CD4-positive, alpha-beta T cell treated with Interleukin-12 subunit alpha and Interleukin-12 subunit beta, for 1 hour (primary cell): ENCODE results near the gene NFIX.

Source experiments
- DNase-seq: peaks from one replicate; pipeline ENCODE4 v3.0.0-alpha.2; 2020

The NFIX gene

DNA sequence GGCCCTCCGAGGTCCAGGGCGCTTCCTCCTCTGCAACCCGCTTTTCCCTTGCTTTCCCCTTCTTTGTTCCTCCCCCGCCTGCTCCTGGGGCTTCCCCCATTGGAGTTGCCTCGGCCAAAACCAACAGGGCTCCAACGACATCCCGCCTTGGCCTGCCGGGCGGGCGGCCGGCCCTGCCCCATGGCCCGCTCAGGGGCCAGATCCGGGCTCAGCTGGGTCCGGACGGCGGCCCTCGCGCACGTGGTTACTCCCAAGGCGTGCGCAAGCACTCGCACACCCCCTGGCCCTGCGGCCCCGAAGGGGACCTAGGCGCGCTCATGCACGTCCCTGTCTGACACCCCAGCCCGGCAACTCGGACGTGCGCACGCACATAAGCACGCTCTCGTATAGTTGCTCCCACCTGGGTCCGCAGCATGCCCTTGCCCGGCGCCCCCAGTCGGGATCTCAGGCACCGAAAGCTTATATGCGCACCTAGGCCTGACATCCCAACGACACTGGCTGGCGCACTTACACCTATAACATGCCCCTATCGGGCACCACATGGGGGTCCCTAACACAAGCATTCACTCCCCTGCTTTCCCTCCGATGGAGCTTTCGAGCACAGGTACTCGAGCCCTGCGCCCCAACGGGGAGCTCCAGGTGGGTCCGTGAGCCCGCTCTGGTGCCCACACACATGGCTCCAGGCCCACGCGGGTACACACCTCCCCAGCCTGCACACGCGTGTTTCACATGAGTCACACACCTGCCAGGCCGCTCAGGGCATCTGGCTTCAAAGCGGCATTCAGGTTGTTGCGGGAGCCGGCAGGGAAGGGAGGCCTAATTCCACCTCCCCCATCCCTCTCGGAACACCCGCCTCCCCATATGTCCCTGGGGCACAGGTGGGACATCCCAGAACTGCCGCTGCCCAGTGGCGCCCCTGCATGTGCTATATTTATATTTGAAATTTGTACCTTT lies 15.0 kb downstream of the NFIX start:
- no peak for DNase-seq

GRCh38 chr19:13010992-13011652 lies 15.8 kb downstream of the NFIX start:
- DNase-seq = no peak

GRCh38 chr19:13011653-13012389 lies 16.5 kb downstream of the NFIX start:
- DNase-seq = no peak

GRCh38 chr19:13012390-13012689 lies 17.1 kb downstream of the NFIX start:
- DNase-seq = no peak

DNA sequence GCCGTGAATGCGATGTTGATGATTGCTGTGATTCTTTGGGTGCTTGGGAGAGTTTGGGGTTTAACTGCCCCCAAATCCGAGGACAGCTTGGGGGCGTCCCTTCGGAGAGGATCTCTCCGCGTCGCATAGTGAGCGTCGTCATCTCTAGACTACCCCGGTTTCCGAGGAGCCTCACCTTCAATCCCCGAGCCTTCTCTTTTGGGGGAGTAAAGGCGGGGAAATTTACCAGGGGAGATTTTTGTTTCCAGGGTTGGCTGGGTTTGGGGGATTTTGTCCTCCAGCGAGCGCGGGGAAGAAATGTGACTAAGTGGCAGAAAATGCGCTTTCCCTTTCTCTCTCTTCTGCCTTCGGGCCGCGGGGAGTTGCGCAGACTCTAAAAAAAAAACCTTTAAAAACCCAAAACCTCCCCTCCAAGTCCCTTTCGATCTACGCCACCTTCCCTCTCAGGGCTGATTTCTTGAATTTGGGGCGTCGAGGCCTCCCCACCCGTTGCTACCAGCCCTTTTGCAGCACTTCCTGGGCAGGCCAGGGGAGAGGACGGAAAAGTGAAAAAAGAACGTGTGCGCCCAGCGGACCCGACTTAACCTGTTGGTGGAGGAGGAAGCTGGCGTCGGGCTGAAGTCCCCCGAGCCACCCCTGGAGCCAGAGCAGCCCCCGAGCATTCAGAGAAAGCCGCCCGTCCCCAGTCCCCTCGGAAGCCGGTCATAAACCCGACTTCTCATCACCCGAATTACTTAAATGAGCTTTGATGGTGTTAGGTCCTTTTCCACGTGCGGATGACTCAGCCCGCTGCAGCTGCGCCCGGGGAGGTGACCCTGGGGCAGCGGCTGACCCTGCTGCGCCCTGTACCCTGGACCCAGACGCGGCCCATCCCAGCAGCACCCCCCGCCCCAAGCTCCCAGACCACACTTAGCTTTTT lies 17.7 kb downstream of the NFIX start:
- DNase-seq = peak; percentile 21

- no peak for DNase-seq
Observed at GRCh38 chr19:13013649-13014048, 18.4 kb downstream of the NFIX start.

- DNase-seq = no peak
Observed at GRCh38 chr19:13014101-13014920, 19.0 kb downstream of the NFIX start.

DNA sequence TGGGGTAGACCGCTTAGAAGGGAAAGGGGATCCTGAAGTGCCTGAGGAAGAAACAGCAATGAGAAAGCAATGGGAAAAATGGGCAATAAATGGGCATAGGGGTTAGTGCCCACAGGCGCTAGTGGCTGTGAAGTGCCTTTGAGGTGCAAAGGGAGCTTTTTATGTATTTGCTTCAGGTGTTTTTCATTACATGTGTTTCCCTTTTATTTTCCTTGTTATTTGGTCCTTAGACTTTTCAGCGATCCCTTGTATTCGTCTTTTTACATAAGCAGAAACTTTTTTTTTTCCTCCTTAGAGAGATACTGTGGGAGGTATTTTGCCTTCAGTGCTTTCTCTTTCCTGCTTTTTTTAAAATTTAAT lies 19.6 kb downstream of the NFIX start:
- DNase-seq = no peak

DNA sequence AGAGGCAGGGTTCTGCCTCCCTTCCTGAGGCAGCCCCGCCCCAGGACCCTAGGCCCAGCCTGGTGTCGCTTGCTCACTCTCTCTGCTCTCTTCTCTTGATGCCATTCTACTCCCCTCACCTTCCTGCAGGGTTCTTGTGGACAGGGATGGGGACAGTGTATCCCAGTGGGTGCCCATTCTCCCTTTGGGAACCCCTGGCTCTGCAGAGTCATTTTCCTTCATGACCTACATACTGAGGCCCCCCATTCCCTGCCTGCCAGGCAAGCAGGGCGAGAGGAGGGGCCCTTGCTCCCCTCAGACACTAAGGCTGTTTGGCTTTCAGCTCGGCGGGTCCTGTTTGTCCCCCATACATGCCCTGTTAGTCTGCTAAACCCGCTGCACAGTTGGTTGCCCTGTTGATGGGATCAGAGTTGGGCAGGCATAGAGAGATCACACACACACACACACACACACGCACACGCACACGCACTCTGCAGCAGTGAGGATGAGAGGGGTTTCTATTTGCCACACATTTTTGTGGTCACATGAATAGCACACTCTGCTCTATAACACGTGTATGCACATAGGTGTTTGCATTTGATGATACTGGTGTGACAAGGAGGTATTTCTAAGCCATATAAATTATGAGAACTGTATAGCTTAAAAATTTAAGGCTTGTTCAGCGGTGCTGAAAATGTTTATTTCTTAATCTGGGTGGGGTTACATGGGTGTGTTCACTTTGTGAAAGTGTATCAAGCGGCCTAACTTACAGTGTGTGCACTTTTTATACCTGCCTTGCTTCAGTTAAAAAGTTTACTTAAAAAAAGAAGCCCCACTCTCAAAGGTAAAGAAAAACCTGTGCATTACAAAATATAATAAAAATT lies 20.3 kb downstream of the NFIX start:
- no peak for DNase-seq

DNA sequence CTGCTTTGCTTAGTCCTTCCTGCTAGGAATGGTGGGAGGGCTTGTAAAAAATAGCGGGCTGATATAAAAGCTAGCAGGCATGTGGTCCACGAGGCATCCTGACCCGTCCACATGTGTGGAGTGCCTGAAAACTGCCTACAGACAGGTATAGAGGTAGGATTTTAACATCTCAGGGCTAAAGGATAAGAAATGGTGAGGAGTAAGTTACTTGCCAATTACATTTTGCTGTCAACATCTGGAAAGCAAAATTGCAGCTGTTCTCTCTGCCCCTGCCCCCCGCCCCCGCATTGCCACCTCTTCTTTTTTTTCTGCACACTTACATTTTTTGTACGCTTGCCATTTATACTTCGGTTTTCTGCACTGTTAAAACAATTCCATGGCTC lies 21.0 kb downstream of the NFIX start:
- DNase-seq = no peak

DNA sequence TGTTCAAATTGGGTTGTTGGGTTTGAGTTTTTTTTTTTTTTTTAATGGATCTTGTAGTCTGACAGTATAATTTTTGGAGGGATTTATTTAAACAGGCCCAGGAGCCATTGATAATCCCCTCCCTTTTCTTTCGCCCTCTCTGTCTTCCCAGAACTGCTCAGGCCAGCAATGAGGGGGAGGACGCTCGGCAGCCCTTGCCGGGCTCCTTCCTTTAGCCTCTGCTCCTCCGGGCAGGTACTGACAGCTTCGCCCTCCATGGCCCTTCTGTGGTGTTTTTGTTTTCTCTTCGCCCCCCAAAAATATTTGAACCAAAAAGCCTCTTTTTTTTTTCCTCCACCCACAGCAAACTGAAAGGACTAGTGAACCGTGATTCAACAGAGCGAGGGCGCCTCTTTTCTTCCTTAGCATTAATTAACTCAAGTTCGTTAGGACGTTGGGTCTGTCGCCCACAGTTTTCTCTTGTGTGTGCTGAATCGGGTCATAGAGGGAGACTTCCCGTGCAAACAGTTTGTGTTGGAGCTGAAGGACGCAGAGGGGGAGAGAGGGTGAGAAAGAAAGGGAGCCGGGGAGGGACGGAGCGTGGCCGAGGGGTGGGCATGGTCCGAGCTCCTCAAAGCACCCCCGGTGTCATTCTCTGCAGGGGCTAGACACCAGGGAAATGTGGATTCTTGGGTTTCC lies 21.5 kb downstream of the NFIX start:
- no peak for DNase-seq

GRCh38 chr19:13017306-13018034 lies 22.2 kb downstream of the NFIX start:
- no peak for DNase-seq

DNA sequence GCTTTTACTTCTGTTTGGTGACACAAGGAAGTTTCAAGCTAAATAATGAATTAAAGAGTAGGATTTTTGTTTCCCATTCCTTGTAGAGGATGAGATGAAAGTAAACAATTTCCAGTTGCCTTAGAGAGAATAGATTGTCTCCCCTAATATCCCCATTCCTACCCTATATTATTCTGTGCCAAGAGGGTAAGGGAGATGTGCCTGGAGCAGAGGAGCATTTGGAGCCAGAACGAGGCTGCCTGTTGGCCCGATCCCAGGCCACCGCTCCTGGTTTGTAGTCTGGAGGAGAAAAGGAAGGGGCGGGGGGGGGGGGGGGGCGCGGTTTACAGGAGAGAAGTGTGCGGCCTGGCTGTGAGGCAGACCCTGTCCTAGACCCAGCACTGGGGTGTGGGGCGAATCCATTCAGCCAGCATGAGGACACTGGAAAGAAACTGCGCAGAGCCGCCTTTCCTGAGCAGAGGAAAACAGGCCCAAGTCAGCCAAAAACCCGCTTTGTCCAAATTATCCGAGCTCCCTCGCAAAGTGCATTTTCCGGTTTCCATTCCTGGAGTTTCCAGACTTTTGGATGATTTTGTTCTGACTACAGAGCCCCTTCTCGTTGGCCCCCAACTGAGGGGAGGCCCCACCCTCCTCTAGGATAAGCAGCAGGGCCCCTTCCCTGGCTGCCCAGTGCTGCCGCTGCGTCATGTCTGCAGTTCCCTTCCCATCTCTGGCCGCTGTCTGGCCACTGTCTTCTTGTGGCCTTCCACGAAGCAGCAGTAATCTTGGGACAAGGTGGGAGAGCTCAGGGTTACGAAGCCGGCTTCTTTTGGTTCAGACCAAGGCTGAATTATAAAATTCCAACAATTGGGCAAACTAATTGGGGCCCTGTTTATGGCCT lies 23.0 kb downstream of the NFIX start:
- no peak for DNase-seq

DNA sequence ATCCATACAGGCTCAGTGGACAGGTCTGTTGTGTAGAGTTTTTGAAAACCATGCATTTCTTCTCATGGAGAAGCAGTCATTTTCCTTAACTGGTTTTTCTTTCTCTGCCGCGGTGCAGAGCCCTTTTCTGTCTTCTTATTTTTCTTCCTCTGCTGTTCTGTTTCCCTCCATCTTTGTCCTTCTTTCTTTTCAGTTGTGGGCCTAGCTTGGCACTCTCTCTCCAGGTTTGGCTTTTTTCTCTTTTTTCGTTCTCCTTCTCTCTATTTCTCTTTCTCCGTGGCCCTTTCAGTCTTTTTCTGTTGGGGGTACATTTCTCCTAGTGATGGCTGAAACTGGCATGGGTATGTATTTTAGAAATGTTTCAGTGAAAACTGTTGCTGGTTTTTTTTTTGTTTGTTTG lies 24.1 kb downstream of the NFIX start:
- no peak for DNase-seq

- no peak for DNase-seq
Observed at GRCh38 chr19:13020002-13020414, 24.7 kb downstream of the NFIX start.

DNA sequence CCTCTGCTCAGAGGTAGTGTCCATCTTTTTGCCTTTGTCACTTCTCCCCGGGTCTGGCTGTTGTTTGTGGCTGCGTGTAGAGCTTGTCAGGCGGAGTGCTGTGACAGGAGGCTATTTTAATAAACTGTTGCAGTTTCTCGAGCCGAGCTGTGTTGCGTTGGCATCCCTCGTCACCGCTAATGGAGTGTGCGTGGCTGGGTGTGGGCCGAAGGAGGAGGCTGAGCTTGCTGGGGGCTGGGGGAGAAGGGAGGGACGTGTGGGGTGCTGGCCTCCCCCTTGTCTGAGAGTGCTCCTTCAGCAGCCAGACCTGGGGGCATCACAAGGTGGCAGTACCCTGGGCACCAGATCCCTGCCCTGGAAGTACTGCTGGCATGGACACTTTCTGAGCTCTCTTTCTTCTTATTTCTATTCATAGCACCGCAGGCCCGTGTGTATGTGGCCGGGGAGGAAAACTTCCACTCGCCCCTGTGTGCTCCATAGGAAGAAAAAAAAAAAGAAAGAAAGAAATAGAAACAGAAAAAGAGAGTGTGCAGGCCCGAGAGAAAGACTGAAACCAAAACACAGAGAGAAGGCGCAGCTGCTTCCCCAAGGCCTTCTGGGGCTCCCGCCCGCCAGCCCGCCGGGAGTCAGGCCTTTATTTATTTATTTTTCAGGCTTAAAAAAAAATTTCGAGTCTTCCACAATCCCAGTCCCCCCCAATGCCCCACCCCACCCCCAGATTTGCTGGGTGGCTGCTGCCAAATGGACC lies 27.0 kb downstream of the NFIX start:
- no peak for DNase-seq

DNA sequence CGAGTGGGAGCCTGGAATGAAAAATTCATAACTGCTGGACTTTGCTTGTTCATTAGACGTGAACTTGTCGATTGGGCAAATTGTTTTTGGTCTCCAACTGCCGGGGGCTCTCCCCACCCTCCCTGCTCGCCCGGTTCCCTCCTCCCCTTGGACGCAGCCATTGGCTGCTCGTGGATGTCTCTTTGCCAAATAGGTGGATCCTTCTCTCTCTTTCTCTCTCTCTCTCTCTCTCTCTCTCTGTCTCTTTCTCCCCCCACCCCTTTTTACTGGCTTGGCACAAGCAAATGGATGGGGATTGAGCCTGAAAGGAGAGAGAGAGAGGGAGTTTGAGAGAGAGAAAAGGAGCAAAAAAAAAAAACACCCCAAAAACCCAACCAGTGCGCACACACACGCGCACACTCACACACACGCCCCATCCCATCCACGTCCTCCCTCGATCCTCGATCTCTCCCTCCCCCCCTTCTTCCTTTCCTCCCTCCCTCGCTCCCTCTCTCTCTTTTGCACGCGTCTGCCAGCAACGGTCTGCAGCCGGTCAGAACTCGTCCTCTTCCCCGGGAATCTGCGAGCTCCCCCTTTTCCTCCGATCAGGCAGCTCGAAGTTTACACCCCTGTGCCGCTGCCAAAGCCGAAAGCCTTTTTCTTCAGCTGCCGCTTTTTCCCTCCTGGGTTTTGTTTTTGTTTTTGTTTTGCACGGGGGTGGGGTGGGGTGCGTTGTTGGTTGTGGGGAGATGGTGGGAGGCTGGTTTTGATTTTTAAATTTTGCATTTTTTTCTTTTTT lies 27.8 kb downstream of the NFIX start:
- DNase-seq = no peak
